HUES64 (cell line): Measurements from ENCODE around the gene DENND1C.
"Not testable (repeated sequence)": the region's sequence is repeated elsewhere in the genome, so short reads cannot be mapped to it uniquely, and the experiment has no call there.

Experiments
- H3K27ac ChIP-seq: 2 replicates; pipeline ENCODE4 v1.7.0; 2013; ENCODE audit warnings: low read depth, low read length, inconsistent platforms
- H3K27me3 ChIP-seq: 2 replicates; pipeline ENCODE4 v1.6.1; 2013; ENCODE audit warnings: mild to moderate bottlenecking, low read length; ENCODE audit not compliant: insufficient read depth
- H3K36me3 ChIP-seq: 2 replicates; pipeline ENCODE4 v1.6.1; 2013; ENCODE audit warnings: mild to moderate bottlenecking, low read length; ENCODE audit not compliant: insufficient read depth
- H3K4me1 ChIP-seq: 2 replicates; pipeline ENCODE4 v1.6.1; 2013; ENCODE audit warnings: mild to moderate bottlenecking, low read length, moderate library complexity; ENCODE audit not compliant: insufficient read depth
- H3K4me3 ChIP-seq: 2 replicates; pipeline ENCODE4 v1.5.1; 2013; ENCODE audit warnings: mild to moderate bottlenecking, low read length, moderate library complexity
- H3K9ac ChIP-seq: 2 replicates; pipeline ENCODE4 v1.6.1; 2013; ENCODE audit warnings: mild to moderate bottlenecking, low read depth, low read length
- H3K9me3 ChIP-seq: 2 replicates; pipeline ENCODE4 v1.6.1; 2013; ENCODE audit warnings: low read depth, low read length; ENCODE audit not compliant: insufficient read depth
- WGBS: fragments of 150-250, 120-280 bp; methylation state at CpG from one replicate; pipeline ENCODE4 v1.1.7; 2013; ENCODE audit warnings: missing lambda C conversion rate; 5-methylcytosine and 5-hydroxymethylcytosine counted together

The DENND1C gene

GRCh38 chr19:6428692-6429418 lies 52.7 kb downstream of the DENND1C start:
- 88% methylated on average over 2 of the region's 2 CpGs for WGBS
- H3K4me1 ChIP-seq, H3K36me3 ChIP-seq, H3K27ac ChIP-seq, H3K9ac ChIP-seq, H3K27me3 ChIP-seq, H3K4me3 ChIP-seq, H3K9me3 ChIP-seq: not testable (repeated sequence)

DNA sequence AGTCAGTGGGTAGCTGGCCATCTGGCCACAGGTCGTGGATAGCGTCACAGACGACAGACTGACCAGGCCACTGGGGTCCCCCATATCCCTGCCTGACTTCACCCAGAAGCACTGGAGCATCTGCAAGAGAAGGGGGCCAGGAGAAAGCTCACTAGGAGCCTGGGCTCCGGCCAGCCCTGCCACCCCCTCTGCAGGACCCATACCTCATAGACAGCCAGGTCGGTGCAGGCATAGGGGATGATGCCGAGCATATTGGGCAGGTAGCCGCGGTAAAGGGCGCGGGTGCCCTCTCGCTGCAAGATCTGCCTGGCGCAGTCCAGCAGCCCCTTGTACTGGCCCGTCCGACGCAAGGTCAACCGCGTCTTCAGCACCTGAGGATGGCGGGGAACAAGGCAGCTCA lies 54.5 kb downstream of the DENND1C start:
- no peak overlapping the region for H3K4me3 ChIP-seq
- H3K4me1 ChIP-seq: no peaks in the 10 kb centered on the region
- H3K27me3 ChIP-seq: peaks cover 5% of the 10 kb centered on the region
- H3K9ac ChIP-seq: no peak overlapping the region
- H3K9me3 ChIP-seq: peaks cover 5% of the 10 kb centered on the region; the same call in 1 of the 2 replicates
- peaks cover 8% of the 10 kb centered on the region for H3K36me3 ChIP-seq
- no peak overlapping the region for H3K27ac ChIP-seq
- 95% methylated on average over 18 of the region's 18 CpGs for WGBS

- Histone ChIP-seq H3K4me3 (no peak overlapping the region), H3K27ac (no peak overlapping the region), H3K9me3 (peaks cover 5% of the 10 kb centered on the region; the same call in 1 of the 2 replicates), H3K27me3 (peaks cover 5% of the 10 kb centered on the region), H3K36me3 (peaks cover 20% of the 10 kb centered on the region), H3K9ac (no peak overlapping the region), H3K4me1 (no peaks in the 10 kb centered on the region)
- WGBS: 92% methylated on average over 21 of the region's 21 CpGs
Observed at GRCh38 chr19:6425732-6426620, 55.6 kb downstream of the DENND1C start.

- WGBS: 11% methylated on average over 43 of the region's 43 CpGs
Observed at GRCh38 chr19:6424939-6425731, 56.5 kb downstream of the DENND1C start.

GRCh38 chr19:6424195-6424938 lies 57.2 kb downstream of the DENND1C start, which contains the start of gene KHSRP:
Gene KHSRP (minus strand): TSS chr19:6424811. CDS start chr19:6424701, 110 bp downstream.
- Histone ChIP-seq H3K9ac (peak within 1 kb of the TSS; percentile 69), H3K36me3 (peaks cover 36% of the 10 kb centered on the region), H3K4me1 (no peaks in the 10 kb centered on the region), H3K27me3 (peaks cover under 1% of the 10 kb centered on the region; the same call in 1 of the 2 replicates), H3K27ac (peak within 1 kb of the TSS; percentile 73), H3K4me3 (peak within 1 kb of the TSS; percentile 92), H3K9me3 (peaks cover 5% of the 10 kb centered on the region; the same call in 1 of the 2 replicates)
- under 1% methylated on average over 112 of the region's 114 CpGs for WGBS

More at GRCh38 chr19:6424939-6425731, 56.5 kb downstream of the DENND1C start:
- no peak overlapping the region for H3K9ac ChIP-seq
- peaks cover 28% of the 10 kb centered on the region for H3K36me3 ChIP-seq
- H3K4me1 ChIP-seq: no peaks in the 10 kb centered on the region
- H3K27me3 ChIP-seq: peaks cover 5% of the 10 kb centered on the region
- H3K9me3 ChIP-seq: peaks cover 5% of the 10 kb centered on the region; the same call in 1 of the 2 replicates
- H3K27ac ChIP-seq: no peak overlapping the region
- 0 out of 2 replicates have a peak overlapping the region, but pooled peaks have one; percentile 1 for H3K4me3 ChIP-seq

GRCh38 chr19:6423499-6424194 lies 57.9 kb downstream of the DENND1C start:
- Histone ChIP-seq H3K4me1 (no peaks in the 10 kb centered on the region), H3K36me3 (peaks cover 43% of the 10 kb centered on the region), H3K27ac (peak overlapping the region; percentile 69), H3K27me3 (no peaks in the 10 kb centered on the region), H3K9me3 (peaks cover 5% of the 10 kb centered on the region; the same call in 1 of the 2 replicates), H3K4me3 (peak overlapping the region; percentile 92), H3K9ac (peak overlapping the region; percentile 69)
- WGBS: 2% methylated on average over 20 of the region's 20 CpGs

- H3K27me3 ChIP-seq: no peaks in the 10 kb centered on the region
- H3K4me3 ChIP-seq: no peak overlapping the region
- H3K36me3 ChIP-seq: peaks cover 66% of the 10 kb centered on the region
- no peak overlapping the region for H3K27ac ChIP-seq
- H3K9me3 ChIP-seq: peaks cover 5% of the 10 kb centered on the region; the same call in 1 of the 2 replicates
- H3K9ac ChIP-seq: no peak overlapping the region
- WGBS: 94% methylated on average over 20 of the region's 20 CpGs
- no peaks in the 10 kb centered on the region for H3K4me1 ChIP-seq
Observed at GRCh38 chr19:6421075-6422014, 60.2 kb downstream of the DENND1C start.

- Histone ChIP-seq H3K36me3 (peaks cover 92% of the 10 kb centered on the region), H3K9me3 (no peaks in the 10 kb centered on the region), H3K4me1 (no peaks in the 10 kb centered on the region), H3K4me3 (no peak overlapping the region), H3K27me3 (no peaks in the 10 kb centered on the region), H3K27ac (no peak overlapping the region), H3K9ac (no peak overlapping the region)
- WGBS: 96% methylated on average over 19 of the region's 19 CpGs
Observed at GRCh38 chr19:6418562-6418932, 63.0 kb downstream of the DENND1C start.
